Measurements from ENCODE around the gene VPS13D. TPM values are rescaled to one million over a fixed set of nuclear protein-coding genes. Genes with fewer than 3 reads are reported as not detected.
A peak's percentile ranks its signal among the peaks of the same experiment; 100 is the strongest.

The VPS13D gene
- total RNA-seq, 1 experiment from 2014 or later, result 29.0 TPM

GRCh38 chr1:12206792-12207424, 22.9 kb upstream of the VPS13D start:
- no peak overlapping the region for H3K27ac Mint-ChIP-seq
- ChIA-PET POLR2A (no interaction called here), CTCF (interaction anchor here (0.8 to 17.1 kb wide), 4 partner anchors 10 to 100 kb away, joined by 3 to 325 read pairs (median 12); no protein-coding TSS in a partner anchor)
- no peaks in the 10 kb centered on the region for H3K27me3 Mint-ChIP-seq (ENCODE audit: low read depth)
- TF ChIP-seq EMX1 (CRISPR knock-in tag; IDR thresholded peaks at IDR 0.05) (no peak), HMGXB4 (CRISPR knock-in tag; IDR thresholded peaks at IDR 0.05) (no peak), SP1 (CRISPR knock-in tag; conservative IDR thresholded peaks at IDR 0.05) (no peak), NR2C2 (CRISPR knock-in tag; IDR thresholded peaks at IDR 0.05) (no peak)
- TF ChIP-seq, protein P1, sequence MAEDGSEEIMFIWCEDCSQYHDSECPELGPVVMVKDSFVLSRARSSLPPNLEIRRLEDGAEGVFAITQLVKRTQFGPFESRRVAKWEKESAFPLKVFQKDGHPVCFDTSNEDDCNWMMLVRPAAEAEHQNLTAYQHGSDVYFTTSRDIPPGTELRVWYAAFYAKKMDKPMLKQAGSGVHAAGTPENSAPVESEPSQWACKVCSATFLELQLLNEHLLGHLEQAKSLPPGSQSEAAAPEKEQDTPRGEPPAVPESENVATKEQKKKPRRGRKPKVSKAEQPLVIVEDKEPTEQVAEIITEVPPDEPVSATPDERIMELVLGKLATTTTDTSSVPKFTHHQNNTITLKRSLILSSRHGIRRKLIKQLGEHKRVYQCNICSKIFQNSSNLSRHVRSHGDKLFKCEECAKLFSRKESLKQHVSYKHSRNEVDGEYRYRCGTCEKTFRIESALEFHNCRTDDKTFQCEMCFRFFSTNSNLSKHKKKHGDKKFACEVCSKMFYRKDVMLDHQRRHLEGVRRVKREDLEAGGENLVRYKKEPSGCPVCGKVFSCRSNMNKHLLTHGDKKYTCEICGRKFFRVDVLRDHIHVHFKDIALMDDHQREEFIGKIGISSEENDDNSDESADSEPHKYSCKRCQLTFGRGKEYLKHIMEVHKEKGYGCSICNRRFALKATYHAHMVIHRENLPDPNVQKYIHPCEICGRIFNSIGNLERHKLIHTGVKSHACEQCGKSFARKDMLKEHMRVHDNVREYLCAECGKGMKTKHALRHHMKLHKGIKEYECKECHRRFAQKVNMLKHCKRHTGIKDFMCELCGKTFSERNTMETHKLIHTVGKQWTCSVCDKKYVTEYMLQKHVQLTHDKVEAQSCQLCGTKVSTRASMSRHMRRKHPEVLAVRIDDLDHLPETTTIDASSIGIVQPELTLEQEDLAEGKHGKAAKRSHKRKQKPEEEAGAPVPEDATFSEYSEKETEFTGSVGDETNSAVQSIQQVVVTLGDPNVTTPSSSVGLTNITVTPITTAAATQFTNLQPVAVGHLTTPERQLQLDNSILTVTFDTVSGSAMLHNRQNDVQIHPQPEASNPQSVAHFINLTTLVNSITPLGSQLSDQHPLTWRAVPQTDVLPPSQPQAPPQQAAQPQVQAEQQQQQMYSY (CRISPR knock-in tag; IDR thresholded peaks at IDR 0.05), result no peak
- DNase-seq (ENCODE audit: low spot score) (no peak), ATAC-seq (no peak)
- no peaks in the 10 kb centered on the region for H3K9me3 Mint-ChIP-seq
- no peaks in the 10 kb centered on the region for H3K36me3 Mint-ChIP-seq
- no peak overlapping the region for H3K4me3 Mint-ChIP-seq
- H3K4me1 Mint-ChIP-seq, result peaks cover 38% of the 10 kb centered on the region

DNA sequence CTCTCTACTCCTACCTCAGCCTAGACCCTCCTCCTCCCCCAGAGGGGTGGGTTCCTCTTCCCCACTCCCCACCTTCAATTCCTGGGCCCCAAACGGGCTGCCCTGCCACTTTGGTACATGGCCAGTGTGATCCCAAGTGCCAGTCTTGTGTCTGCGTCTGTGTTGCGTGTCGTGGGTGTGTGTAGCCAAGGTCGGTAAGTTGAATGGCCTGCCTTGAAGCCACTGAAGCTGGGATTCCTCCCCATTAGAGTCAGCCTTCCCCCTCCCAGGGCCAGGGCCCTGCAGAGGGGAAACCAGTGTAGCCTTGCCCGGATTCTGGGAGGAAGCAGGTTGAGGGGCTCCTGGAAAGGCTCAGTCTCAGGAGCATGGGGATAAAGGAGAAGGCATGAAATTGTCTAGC, 21.6 kb upstream of the VPS13D start:
- Mint-ChIP-seq H3K9me3 (no peaks in the 10 kb centered on the region), H3K27ac (peak overlapping the region; percentile 47), H3K4me3 (no peak overlapping the region), H3K36me3 (no peaks in the 10 kb centered on the region), H3K27me3 (ENCODE audit: low read depth) (peaks cover 3% of the 10 kb centered on the region; the same call in 1 of the 2 replicates), H3K4me1 (peaks cover 32% of the 10 kb centered on the region)
- TF ChIP-seq, protein P2, sequence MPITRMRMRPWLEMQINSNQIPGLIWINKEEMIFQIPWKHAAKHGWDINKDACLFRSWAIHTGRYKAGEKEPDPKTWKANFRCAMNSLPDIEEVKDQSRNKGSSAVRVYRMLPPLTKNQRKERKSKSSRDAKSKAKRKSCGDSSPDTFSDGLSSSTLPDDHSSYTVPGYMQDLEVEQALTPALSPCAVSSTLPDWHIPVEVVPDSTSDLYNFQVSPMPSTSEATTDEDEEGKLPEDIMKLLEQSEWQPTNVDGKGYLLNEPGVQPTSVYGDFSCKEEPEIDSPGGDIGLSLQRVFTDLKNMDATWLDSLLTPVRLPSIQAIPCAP (CRISPR knock-in tag; IDR thresholded peaks at IDR 0.05), result no peak
- TF ChIP-seq KAT7 (CRISPR knock-in tag; IDR thresholded peaks at IDR 0.05; ENCODE audit: borderline replicate concordance), result no peak
- no peak for DNase-seq (ENCODE audit: low spot score)
- CTCF ChIA-PET, result interaction anchor here (0.5 to 17.1 kb wide), 14 partner anchors 8 to 129 kb away, joined by 3 to 325 read pairs (median 4); partner anchors contain the start of gene TNFRSF1B
- no peak for ATAC-seq
- POLR2A ChIA-PET, result no interaction called here

DNA sequence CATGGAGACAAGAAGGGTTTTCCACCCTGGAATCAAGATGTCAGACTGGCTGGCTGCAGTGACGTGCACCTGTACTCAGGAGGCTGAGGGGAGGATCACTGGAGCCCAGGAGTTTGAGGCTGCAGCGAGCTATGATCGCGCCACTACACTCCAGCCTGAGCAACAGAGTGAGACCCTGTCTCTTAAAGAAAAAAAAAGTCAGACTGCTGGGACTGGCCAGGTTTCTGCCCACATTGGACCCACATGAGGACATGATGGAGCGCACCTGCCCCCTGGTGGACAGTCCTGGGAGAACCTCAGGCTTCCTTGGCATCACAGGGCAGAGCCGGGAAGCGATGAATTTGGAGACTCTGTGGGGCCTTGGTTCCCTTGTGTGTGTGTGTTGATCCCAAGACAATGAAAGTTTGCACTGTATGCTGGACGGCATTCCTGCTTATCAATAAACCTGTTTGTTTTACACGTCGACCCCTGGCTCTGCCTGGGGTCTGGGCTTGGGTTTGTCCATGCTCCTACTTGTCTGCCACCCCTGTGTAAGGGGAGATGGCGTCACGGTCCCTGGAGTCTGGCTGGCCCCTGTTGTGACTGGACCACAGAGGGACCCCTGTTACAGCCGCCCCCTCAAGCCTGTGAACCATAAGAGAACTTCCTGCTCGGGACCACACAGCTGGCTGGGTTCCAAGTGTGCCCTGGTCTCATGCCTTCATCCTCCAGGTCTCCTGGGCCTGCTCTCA, 20.9 kb upstream of the VPS13D start:
- ChIA-PET CTCF (interaction anchor here (0.5 to 17.1 kb wide), 15 partner anchors 9 to 130 kb away, joined by 3 to 325 read pairs (median 4); partner anchors contain the start of gene TNFRSF1B), POLR2A (no interaction called here)
- H3K9me3 Mint-ChIP-seq, result no peaks in the 10 kb centered on the region
- peaks cover 3% of the 10 kb centered on the region; the same call in 1 of the 2 replicates for H3K27me3 Mint-ChIP-seq (ENCODE audit: low read depth)
- no peaks in the 10 kb centered on the region for H3K36me3 Mint-ChIP-seq
- H3K4me3 Mint-ChIP-seq, result no peak overlapping the region
- H3K27ac Mint-ChIP-seq, result no peak overlapping the region
- DNase-seq (ENCODE audit: low spot score) (peak; percentile 95), ATAC-seq (peak; percentile 92)
- TF ChIP-seq CREM (CRISPR knock-in tag; IDR thresholded peaks at IDR 0.05) (no peak), ZBTB43 (CRISPR knock-in tag; IDR thresholded peaks at IDR 0.05) (no peak), ZNF121 (CRISPR knock-in tag; IDR thresholded peaks at IDR 0.05) (peak; percentile 99), GABPB1 (CRISPR knock-in tag; IDR thresholded peaks at IDR 0.05) (no peak), FOXK1 (CRISPR knock-in tag; IDR thresholded peaks at IDR 0.05) (no peak), TEAD1 (CRISPR knock-in tag; IDR thresholded peaks at IDR 0.05) (0 out of 2 replicates have a peak, but pooled peaks have one; percentile 21), RELA (CRISPR knock-in tag; IDR thresholded peaks at IDR 0.05; ENCODE audit: borderline replicate concordance) (no peak)
- TF ChIP-seq, protein P3, sequence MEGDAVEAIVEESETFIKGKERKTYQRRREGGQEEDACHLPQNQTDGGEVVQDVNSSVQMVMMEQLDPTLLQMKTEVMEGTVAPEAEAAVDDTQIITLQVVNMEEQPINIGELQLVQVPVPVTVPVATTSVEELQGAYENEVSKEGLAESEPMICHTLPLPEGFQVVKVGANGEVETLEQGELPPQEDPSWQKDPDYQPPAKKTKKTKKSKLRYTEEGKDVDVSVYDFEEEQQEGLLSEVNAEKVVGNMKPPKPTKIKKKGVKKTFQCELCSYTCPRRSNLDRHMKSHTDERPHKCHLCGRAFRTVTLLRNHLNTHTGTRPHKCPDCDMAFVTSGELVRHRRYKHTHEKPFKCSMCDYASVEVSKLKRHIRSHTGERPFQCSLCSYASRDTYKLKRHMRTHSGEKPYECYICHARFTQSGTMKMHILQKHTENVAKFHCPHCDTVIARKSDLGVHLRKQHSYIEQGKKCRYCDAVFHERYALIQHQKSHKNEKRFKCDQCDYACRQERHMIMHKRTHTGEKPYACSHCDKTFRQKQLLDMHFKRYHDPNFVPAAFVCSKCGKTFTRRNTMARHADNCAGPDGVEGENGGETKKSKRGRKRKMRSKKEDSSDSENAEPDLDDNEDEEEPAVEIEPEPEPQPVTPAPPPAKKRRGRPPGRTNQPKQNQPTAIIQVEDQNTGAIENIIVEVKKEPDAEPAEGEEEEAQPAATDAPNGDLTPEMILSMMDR (IDR thresholded peaks at IDR 0.05), result peak; percentile 93
- H3K4me1 Mint-ChIP-seq, result peaks cover 25% of the 10 kb centered on the region

Data from WTC11 (cell line).